IPS-NIHi7 (cell line): Measurements from ENCODE around the gene GNRHR.

ENCODE experiments used
- DNase-seq: peaks from one replicate; pipeline ENCODE4 v3.0.0; 2012; ENCODE audit warnings: mixed read lengths; ENCODE audit errors: extremely low spot score

GNRHR gene

DNA sequence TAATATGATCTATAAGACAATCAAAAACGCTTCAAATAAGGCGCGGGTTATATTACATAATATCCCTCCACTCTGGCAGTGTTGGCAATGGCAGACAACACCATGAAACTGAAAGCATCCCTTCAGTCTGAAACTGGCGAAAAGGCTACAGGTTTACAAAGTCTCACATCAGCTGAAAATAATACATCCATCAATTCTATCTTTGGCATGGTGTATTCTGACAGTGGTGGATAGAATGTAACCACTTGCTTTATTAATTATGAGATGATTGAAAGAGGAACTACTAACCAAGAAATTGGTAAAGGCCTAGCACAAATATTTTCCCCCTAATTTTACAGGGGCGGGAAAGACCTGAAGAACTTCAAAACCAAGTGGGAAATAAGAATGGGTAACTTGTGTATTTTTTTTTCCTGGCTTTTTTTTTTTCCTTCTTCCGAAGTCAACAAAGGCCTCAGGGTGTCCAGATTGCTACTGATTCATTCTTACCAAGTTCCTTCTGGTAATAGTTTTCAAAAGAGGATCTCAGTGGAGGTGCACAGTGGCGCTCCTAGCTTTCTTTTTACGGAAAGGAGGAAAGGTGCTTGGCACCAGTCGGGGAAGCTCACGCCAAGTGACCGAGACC lies 54.0 kb downstream of the GNRHR start:
- no peak for DNase-seq

DNA sequence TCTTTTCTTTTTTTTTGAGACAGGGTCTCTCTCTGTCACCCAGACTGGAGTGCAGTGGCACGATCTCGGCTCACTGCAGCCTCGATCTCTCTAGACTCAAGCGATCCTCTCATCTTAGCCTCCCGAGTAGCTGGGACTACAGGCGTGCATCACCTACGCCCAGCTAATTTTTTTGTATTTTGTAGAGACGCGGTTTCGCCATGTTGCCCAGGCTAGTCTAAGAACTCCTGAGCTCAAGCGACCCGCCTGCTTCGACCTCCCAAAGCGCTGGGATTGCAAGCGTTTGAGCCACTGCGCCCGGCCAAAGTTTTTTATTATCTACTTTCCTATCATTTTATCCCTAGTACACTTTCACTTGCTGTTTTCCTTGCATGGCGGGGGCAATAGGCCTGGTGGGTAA lies 54.6 kb downstream of the GNRHR start:
- no peak for DNase-seq

DNA sequence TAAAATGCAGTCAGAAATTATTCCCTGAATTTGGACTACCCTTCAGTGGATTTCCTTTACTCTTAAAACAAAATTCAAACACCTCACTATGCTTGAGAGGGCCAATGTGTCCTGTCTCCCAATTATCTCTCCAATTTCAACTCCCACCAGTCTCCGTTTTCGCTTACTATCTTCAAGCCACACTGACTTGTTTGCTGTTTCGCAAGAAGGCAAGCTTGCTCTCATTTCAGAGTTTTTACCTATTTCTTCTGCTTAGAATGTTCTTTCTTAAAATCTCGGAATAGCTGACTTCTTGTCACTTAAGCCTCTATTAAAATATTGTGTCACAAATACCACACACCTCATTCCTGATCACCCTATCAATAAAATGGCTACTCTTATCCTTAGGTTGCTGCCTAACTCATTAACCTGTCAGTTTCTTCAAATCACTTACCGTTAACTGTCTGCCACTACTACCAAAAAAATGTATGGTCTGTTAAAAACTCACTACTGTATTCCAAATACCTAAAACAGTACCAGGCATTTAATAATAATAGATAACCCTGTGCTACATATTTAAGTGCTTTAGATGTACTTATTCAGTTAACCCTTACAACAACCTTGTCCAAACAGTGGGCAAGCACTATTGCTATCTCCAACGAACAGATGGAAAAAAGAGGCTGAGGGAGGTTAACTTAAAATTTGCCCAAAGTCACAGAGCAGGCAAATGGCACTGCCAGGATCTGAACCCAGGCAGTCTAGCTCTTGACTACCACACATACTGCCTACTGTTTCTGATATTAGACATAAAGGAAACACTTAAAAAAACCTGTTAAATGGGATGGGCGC lies 56.1 kb downstream of the GNRHR start:
- DNase-seq: no peak

DNA sequence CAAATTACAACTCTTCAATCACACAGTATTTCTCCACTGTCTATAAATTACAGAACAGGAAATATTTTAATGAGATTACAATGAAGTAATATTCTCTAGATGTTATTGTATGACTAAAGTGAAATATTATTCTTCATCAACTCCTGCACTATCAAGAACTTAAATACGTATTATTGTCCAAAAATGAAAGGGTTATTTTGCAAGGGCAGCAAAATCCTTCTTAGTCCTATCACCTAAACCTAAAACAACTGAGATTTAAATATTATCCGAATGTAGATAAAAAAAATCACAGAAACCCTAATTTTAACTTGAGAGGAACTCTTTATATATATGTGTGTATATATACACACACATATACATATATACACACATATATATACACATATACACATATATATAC lies 58.1 kb downstream of the GNRHR start:
- no peak for DNase-seq

DNA sequence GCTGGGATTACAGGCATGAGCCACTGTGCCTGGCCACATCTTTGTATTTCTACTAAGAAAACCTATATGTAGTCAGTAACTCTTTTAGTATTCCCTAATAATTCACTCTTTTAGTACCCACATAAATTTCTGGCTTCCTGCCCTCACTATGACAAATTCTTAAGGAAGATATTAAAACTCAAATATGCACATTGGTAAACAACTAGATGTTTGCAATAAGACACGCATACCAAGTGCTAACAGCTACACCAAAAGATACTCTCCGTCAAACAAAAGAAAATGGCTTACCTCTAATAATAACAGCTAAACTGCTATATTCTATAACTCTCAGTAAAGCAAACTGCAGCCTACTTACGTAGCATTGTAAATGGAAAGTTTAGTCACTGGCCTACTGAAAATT lies 59.5 kb downstream of the GNRHR start:
- no peak for DNase-seq

DNA sequence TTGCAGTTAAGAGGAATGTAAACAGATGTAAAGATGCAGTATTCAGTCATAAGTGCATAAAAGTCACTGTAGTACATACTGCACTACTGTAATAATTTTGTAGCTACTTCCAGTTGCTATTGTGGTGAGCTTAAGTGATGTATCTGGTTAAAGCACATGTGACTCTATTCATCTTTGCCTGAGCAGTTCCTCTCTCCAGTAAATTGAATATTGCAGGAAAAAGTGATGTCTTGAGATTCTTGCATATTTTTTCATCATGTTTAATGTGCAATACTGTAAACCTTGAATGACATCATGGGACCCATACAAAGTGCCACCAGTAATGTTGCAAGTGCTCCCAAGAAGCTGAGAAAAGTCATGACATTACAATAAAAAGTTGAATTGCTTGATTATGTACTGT lies 62.9 kb downstream of the GNRHR start:
- no peak for DNase-seq
